Breast epithelium (tissue), 3 donors: ENCODE data around the gene WNT11.

ENCODE experiments used
- POLR2A ChIP-seq: fragments of 450-650 bp; IDR thresholded peaks from one replicate; pipeline ENCODE4 v1.6.1; 2016; ENCODE audit warnings: antibody characterized with exemption, mild to moderate bottlenecking, moderate library complexity
- TF ChIP-seq, protein P1 (sequence below), 3 donors: fragments of 450-650 bp; IDR thresholded peaks; one replicate each; pipeline ENCODE4 v1.5.1; 2016 to 2017; ENCODE audit warnings: antibody characterized with exemption in 3 of 3, mild to moderate bottlenecking in 3 of 3, moderate library complexity in 3 of 3

DNA sequence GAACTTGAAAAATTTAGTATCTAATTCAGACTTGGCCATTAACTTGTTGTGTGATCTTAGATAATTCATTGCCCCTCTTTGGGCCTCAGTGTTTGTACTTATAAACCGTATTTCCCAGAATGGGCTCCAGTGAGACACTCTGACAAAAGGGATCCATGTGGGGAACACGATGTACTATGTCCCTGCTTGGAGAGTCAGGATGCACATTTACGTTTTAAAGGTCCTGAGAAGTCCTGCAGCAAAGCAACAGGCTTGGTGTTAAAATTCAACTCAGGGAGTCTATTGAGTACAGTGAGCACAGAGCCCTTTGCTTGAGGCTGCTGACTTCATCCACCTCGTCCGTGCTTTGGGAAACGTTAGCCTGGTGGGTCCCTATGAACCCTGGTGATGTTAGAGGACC lies 9.0 kb downstream of the WNT11 start:
- TF ChIP-seq, protein P1, sequence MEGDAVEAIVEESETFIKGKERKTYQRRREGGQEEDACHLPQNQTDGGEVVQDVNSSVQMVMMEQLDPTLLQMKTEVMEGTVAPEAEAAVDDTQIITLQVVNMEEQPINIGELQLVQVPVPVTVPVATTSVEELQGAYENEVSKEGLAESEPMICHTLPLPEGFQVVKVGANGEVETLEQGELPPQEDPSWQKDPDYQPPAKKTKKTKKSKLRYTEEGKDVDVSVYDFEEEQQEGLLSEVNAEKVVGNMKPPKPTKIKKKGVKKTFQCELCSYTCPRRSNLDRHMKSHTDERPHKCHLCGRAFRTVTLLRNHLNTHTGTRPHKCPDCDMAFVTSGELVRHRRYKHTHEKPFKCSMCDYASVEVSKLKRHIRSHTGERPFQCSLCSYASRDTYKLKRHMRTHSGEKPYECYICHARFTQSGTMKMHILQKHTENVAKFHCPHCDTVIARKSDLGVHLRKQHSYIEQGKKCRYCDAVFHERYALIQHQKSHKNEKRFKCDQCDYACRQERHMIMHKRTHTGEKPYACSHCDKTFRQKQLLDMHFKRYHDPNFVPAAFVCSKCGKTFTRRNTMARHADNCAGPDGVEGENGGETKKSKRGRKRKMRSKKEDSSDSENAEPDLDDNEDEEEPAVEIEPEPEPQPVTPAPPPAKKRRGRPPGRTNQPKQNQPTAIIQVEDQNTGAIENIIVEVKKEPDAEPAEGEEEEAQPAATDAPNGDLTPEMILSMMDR (IDR thresholded peaks at IDR 0.05): no peak
- TF ChIP-seq POLR2A: no peak
